ENCODE measurements around the gene THUMPD3.

Gene THUMPD3

GRCh38 chr3:9396301-9396631 lies 33.4 kb downstream of the THUMPD3 start:
- DNase-seq (ENCODE audit: low read depth), result peak; percentile 98
- H3K4me3 ChIP-seq (ENCODE audit: low read depth, low read length), result peak overlapping the region; percentile 96
- TF ChIP-seq MAX (IDR thresholded peaks at IDR 0.05; ENCODE audit: low read depth, low read length) (no peak), POLR2A (IDR thresholded peaks at IDR 0.05; ENCODE audit: extremely low read depth, insufficient read length) (no peak), CTCF (IDR thresholded peaks at IDR 0.05; ENCODE audit: low read depth, low read length) (no peak), MYC (IDR thresholded peaks at IDR 0.05; ENCODE audit: low read depth, low read length) (no peak; the same call in 1 of the 2 replicates)

GRCh38 chr3:9396632-9397331 lies 33.9 kb downstream of the THUMPD3 start:
- H3K4me3 ChIP-seq (ENCODE audit: low read depth, low read length), result peak overlapping the region; percentile 96
- peak; percentile 99 for DNase-seq (ENCODE audit: low read depth)
- TF ChIP-seq MYC (IDR thresholded peaks at IDR 0.05; ENCODE audit: low read depth, low read length) (peak; percentile 63), CTCF (IDR thresholded peaks at IDR 0.05; ENCODE audit: low read depth, low read length) (no peak), MAX (IDR thresholded peaks at IDR 0.05; ENCODE audit: low read depth, low read length) (peak; percentile 65; the same call in 1 of the 2 replicates), POLR2A (IDR thresholded peaks at IDR 0.05; ENCODE audit: extremely low read depth, insufficient read length) (no peak)

DNA sequence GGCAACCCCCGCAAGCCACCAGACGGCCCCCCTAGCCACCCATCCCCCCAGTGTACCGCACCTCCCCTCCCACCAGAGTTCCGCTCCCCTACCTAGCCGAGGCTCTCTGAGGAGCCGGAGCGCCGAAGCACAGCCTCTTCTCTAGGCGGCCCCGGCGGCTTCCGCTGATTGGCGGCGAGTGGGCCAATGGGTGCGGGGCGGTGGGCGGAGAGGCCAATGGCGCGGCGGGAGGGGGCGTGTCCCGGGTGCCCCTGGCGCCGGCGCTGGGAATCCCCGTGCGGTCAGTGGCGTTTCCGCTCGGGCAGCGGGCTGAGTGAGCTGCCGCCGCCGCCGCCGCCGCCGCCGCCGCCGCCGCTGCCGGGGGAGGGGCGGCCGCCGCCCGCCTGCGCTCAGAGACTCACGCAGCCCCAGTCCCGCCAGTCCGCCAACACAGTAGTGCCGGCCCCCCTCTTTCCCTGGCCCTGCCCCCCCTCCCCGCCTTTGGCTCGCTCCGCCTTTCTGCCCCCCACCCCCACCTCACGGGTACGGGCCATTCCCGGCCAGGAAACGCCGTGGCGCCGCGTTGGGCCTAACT lies 34.6 kb downstream of the THUMPD3 start, which contains the start of gene SETD5:
SETD5 (plus strand) TSS at position 284 of the 574 bp plus-strand sequence. CDS start 31,324 bp downstream, outside the sequence.
- DNase-seq (ENCODE audit: low read depth), result peak; percentile 96
- peak; percentile 94 for TF ChIP-seq POLR2A (IDR thresholded peaks at IDR 0.05; ENCODE audit: extremely low read depth, insufficient read length)
- no peak for TF ChIP-seq CTCF (IDR thresholded peaks at IDR 0.05; ENCODE audit: low read depth, low read length)
- H3K4me3 ChIP-seq (ENCODE audit: low read depth, low read length), result peak within 1 kb of the TSS; percentile 96

- H3K4me3 ChIP-seq (ENCODE audit: low read depth, low read length), result peak overlapping the region; percentile 86
- TF ChIP-seq MAX (IDR thresholded peaks at IDR 0.05; ENCODE audit: low read depth, low read length) (no peak), CTCF (IDR thresholded peaks at IDR 0.05; ENCODE audit: low read depth, low read length) (no peak), MYC (IDR thresholded peaks at IDR 0.05; ENCODE audit: low read depth, low read length) (no peak; the same call in 1 of the 2 replicates), POLR2A (IDR thresholded peaks at IDR 0.05; ENCODE audit: extremely low read depth, insufficient read length) (no peak)
- DNase-seq (ENCODE audit: low read depth), result no peak
Observed at GRCh38 chr3:9397906-9398699, 35.2 kb downstream of the THUMPD3 start.

GRCh38 chr3:9398700-9399336 lies 36.0 kb downstream of the THUMPD3 start:
- DNase-seq (ENCODE audit: low read depth), result peak; percentile 70
- H3K4me3 ChIP-seq (ENCODE audit: low read depth, low read length), result peak overlapping the region; percentile 86

More at GRCh38 chr3:9398700-9399336, 36.0 kb downstream of the THUMPD3 start:
- TF ChIP-seq CTCF (IDR thresholded peaks at IDR 0.05; ENCODE audit: low read depth, low read length) (no peak), MAX (IDR thresholded peaks at IDR 0.05; ENCODE audit: low read depth, low read length) (no peak), MYC (IDR thresholded peaks at IDR 0.05; ENCODE audit: low read depth, low read length) (no peak), POLR2A (IDR thresholded peaks at IDR 0.05; ENCODE audit: extremely low read depth, insufficient read length) (no peak)
